Frontal cortex (tissue), 4 donors: ENCODE results near the gene PUM2. TPM values are rescaled to one million over a fixed set of nuclear protein-coding genes. Genes with fewer than 3 reads are reported as not detected.

Experiments
- DNase-seq, 2 donors: peaks; one replicate each; pipeline ENCODE4 v3.0.0; 2012; ENCODE audit warnings: low spot score in 2 of 2
- FAIRE-seq: peaks from 2 replicates; lab custom pipeline; 2012; peaks lifted over from hg19 to GRCh38; lab: Jason Lieb, UNC
- small RNA-seq: library from RNA; depleted of rRNA; stranded (forward); fragments of <200 nt; gene quantifications from one replicate; pipeline ENCODE3, GENCODE V24; 2014
- total RNA-seq: library from RNA; depleted of rRNA; stranded (reverse); fragments of >200 nt; gene quantifications from one replicate; pipeline ENCODE4 v1.2.3, GENCODE V29; 2014
- donor health status: control.
- donor health status: control.
- donor health status: control.

PUM2 gene
- total RNA-seq, 1 donor from 2014 or later, result 118 TPM

GRCh38 chr2:20210462-20210861, 140.2 kb downstream of the PUM2 start:
- no peak for DNase-seq
- no peak for FAIRE-seq

- no peak for FAIRE-seq
- no peak for DNase-seq
Observed at GRCh38 chr2:20209373-20210109, 141.1 kb downstream of the PUM2 start.

- no peak for DNase-seq
- FAIRE-seq, result no peak
Observed at GRCh38 chr2:20208476-20208859, 142.2 kb downstream of the PUM2 start.

- DNase-seq (no peak), FAIRE-seq (no peak)
Observed at GRCh38 chr2:20207051-20207450, 143.6 kb downstream of the PUM2 start.

GRCh38 chr2:20205915-20206524, 144.6 kb downstream of the PUM2 start:
- FAIRE-seq, result no peak
- no peak for DNase-seq

- DNase-seq (no peak), FAIRE-seq (no peak)
Observed at GRCh38 chr2:20205069-20205468, 145.6 kb downstream of the PUM2 start.

GRCh38 chr2:20203521-20204225, 147.0 kb downstream of the PUM2 start:
- no peak for FAIRE-seq
- DNase-seq, result no peak

- FAIRE-seq, result no peak
- DNase-seq, result no peak
Observed at GRCh38 chr2:20203072-20203471, 147.6 kb downstream of the PUM2 start.

- DNase-seq (no peak), FAIRE-seq (no peak)
Observed at GRCh38 chr2:20201671-20202070, 149.0 kb downstream of the PUM2 start.

- no peak for FAIRE-seq
Observed at GRCh38 chr2:20200697-20201555, 149.7 kb downstream of the PUM2 start.

GRCh38 chr2:20199633-20200270, 150.9 kb downstream of the PUM2 start:
- no peak for FAIRE-seq
- DNase-seq, result no peak

More at GRCh38 chr2:20200697-20201555, 149.7 kb downstream of the PUM2 start:
- DNase-seq, result no peak

- DNase-seq, result no peak
- no peak for FAIRE-seq
Observed at GRCh38 chr2:20198796-20199632, 151.6 kb downstream of the PUM2 start.

Small RNAs within 50 kb of the gene (small RNA-seq; reads per million reads assigned to genes)
- gene RNU7-113P, result not detected

Other genes with a start within 250 kb of the PUM2 start
- 9.8 TPM for gene SDC1, start 125.7 kb downstream of the PUM2 start, total RNA-seq
- 300 TPM for gene RHOB, start 96.2 kb upstream of the PUM2 start, total RNA-seq